Esophagus (tissue), 2 donors: Measurements from ENCODE around the gene KCNV2. TPM values are rescaled to one million over a fixed set of nuclear protein-coding genes. Genes with fewer than 3 reads are reported as not detected.

Source experiments
- H3K27ac ChIP-seq, 2 donors: one replicate each; pipeline ENCODE4 v1.5.1; 2013; ENCODE audit warnings: low read depth in 2 of 2, mild to moderate bottlenecking in 2 of 2, inconsistent platforms in 1 of 2, low read length in 1 of 2, moderate library complexity in 1 of 2
- H3K27me3 ChIP-seq, 2 donors: one replicate each; pipeline ENCODE4 v1.6.1; 2013; ENCODE audit warnings: low read length in 2 of 2, control low read depth in 1 of 2, mild to moderate bottlenecking in 1 of 2; ENCODE audit not compliant: insufficient read depth in 2 of 2, control insufficient read depth in 1 of 2
- H3K36me3 ChIP-seq, 2 donors: one replicate each; pipeline ENCODE4 v1.6.1; 2013; ENCODE audit warnings: low read length in 1 of 2; ENCODE audit not compliant: control insufficient read depth in 2 of 2, insufficient read depth in 2 of 2
- H3K4me1 ChIP-seq, 2 donors: one replicate each; pipeline ENCODE4 v1.6.1; 2013; ENCODE audit warnings: low read length in 1 of 2; ENCODE audit not compliant: control insufficient read depth in 2 of 2, insufficient read depth in 2 of 2
- H3K4me3 ChIP-seq, 2 donors: one replicate each; pipeline ENCODE4 v1.5.1; 2013; ENCODE audit warnings: low read length in 2 of 2, mild to moderate bottlenecking in 2 of 2, low read depth in 1 of 2, moderate library complexity in 1 of 2
- H3K9me3 ChIP-seq, 2 donors: one replicate each; pipeline ENCODE4 v1.6.1; 2013; ENCODE audit warnings: mild to moderate bottlenecking in 2 of 2, low read depth in 1 of 2, low read length in 1 of 2, moderate library complexity in 1 of 2; ENCODE audit not compliant: control insufficient read depth in 2 of 2, insufficient read depth in 1 of 2
- WGBS, 2 donors: extraction: QIAGEN DNeasy Blood & Tissue Kit; methylation state at CpG; one replicate each; pipeline ENCODE4 v1.1.7; 2013; 5-methylcytosine and 5-hydroxymethylcytosine counted together
- polyA plus RNA-seq, 2 donors: library from polyadenylated mRNA; stranded (reverse); fragments of 200-250 nt; gene quantifications; one replicate each; pipeline ENCODE4 v1.2.3, GENCODE V29; 2013
- donor health status: healthy with polysubstance abuse.
- donor health status: Bipolar disorder and iron deficiency.

KCNV2 gene
- polyA plus RNA-seq, 2 donors: not detected

DNA sequence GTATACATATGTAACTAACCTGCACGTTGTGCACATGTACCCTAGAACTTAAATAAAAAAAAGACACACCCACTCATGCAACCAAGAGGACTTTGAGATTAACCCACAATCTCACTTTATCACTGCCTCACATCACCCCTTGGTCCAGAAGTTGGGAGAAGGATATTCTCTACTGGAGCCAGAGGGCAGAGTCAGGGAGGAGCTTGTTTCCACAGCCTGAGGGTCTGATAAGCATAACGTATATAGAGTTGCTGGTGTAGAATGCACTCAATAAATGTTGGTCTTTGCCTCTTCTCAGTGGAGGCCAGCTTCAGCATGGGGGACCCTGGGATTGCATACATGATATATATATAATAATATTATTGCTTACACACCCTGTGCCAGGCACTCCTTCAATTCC lies 10.1 kb downstream of the KCNV2 start:
- peaks cover 0 to 2% of the 10 kb centered on the region in 2 donors for H3K4me1 ChIP-seq
- no peak overlapping the region for H3K4me3 ChIP-seq
- no peaks in the 10 kb centered on the region for H3K27me3 ChIP-seq
- no peaks in the 10 kb centered on the region for H3K9me3 ChIP-seq
- WGBS, 2 donors: 76 to 86% methylated on average over 2 of the region's 2 CpGs
- no peaks in the 10 kb centered on the region for H3K36me3 ChIP-seq
- no peak overlapping the region for H3K27ac ChIP-seq

DNA sequence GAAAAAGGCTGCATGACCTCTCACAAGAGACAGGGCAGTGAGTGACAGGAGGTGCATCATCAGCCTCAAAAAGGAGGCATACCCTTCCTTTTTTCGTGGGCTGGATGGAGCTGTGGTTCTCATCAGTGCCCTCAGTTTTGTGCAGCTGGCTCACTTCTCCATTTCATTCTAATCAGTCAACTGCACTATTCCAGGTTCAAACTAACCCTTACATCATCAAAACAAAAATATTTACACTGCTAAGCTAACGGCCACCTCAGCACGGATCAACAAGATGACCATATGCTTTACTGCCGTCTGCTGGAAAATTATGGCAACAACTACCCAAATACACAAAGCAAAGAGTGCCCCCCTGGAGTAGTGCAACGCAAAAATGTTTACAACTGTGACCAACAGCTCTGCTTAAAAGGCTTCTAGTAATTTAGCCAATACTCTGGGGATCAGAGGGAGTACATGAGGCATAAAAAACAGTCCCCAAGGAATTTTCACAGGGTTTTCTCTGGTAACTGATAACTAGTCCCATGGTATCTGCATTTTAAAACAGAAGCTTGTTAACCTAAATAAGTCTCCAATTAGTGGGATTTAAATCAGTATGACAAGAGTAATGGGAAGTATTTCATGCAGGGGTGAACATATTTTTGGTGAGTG lies 10.8 kb downstream of the KCNV2 start:
- Histone ChIP-seq H3K36me3 (no peaks in the 10 kb centered on the region), H3K4me3 (no peak overlapping the region), H3K27me3 (no peaks in the 10 kb centered on the region), H3K4me1 (peaks cover 0 to 2% of the 10 kb centered on the region in 2 donors), H3K9me3 (no peaks in the 10 kb centered on the region), H3K27ac (no peak overlapping the region)
- WGBS, 2 donors: 17 to 28% methylated on average over 5 of the region's 5 CpGs

DNA sequence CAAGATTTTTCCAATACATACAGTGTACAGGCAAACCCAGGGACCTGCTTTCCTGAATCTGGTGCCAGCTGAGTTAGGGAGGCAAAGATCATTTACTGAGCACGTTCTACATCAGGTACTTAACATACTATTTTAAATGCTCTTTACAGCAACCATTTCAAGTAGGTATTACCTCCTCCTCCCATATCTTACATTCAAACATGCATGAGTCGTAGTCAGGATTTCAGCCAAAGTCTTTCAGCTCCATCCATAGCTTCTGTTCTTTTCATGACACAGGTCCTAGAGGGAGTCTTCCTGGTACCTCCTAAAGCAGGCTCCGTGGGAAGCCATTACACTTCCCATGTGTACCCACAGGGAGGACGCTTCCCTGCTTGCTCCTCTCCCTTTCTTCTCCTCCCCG lies 11.7 kb downstream of the KCNV2 start:
- Histone ChIP-seq H3K4me3 (no peak overlapping the region), H3K9me3 (no peaks in the 10 kb centered on the region), H3K27me3 (no peaks in the 10 kb centered on the region), H3K27ac (no peak overlapping the region), H3K36me3 (no peaks in the 10 kb centered on the region), H3K4me1 (peaks cover 0 to 2% of the 10 kb centered on the region in 2 donors)
- WGBS, 2 donors: 73 to 83% methylated on average over 5 of the region's 5 CpGs

DNA sequence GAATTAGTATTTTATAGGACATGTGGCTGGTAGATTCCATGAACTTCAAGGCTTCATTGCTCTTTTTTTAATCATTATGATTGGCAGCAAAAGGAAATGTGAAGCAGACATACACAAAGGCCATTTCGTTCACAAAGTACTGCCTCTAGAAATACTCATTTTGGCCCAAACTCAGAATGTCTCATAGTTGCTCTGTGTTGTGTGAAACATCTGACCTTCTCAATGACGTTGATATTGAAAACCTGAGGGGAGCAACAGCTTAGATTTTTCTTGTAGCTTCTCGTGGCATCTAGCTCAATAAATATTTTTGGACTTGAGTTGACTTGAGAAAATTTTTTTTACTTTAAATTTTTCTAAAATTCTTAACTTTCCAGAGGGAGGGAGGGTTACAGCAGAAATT lies 12.4 kb downstream of the KCNV2 start:
- WGBS, 2 donors: 65 to 68% methylated on average over 3 of the region's 3 CpGs
- H3K4me3 ChIP-seq: no peak overlapping the region
- H3K36me3 ChIP-seq: no peaks in the 10 kb centered on the region
- no peak overlapping the region for H3K27ac ChIP-seq
- H3K27me3 ChIP-seq: no peaks in the 10 kb centered on the region
- peaks cover 0 to 2% of the 10 kb centered on the region in 2 donors for H3K4me1 ChIP-seq
- H3K9me3 ChIP-seq: no peaks in the 10 kb centered on the region

DNA sequence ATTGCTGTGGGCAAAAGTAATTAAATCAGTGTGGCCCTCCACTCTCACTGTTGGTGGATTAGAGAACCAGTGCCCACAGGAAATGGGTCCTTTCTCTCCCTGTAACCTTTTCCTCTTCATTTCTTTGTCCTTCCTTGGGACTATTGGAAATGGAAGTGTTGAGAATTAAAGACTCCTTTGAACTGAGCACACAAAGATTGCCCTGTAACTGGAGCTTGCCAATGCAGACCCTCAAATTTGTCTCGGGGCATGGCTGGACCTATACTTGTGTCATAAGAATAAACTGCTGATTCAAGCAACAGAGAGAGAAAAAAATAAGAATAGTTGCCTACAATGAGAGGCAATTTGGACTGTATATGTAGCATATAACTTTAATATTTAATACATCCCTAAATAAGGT lies 13.7 kb downstream of the KCNV2 start:
- WGBS, 2 donors: 93 to 96% methylated on average over 1 of the region's 1 CpG

DNA sequence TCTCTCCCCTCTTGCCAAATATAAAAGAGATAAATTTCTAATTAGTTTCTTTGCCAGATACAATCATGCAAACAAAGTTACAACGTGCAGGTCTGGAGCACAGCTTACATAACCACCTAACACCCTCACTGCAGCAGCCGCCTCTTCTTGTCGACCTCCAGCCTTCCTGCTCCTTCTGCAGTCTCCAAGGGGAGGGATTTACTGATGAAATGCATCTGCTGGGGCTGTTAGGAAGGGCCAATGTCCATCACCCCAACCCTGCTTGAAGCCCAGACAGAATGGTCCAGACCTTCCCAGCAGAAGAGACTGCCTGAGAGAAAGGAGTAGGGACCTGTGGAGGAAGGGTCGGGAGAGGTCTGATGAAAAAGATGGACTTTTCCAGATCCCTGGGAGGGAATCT lies 15.2 kb downstream of the KCNV2 start:
- no peak overlapping the region for H3K27ac ChIP-seq
- WGBS, 2 donors: 68 to 76% methylated on average over 4 of the region's 4 CpGs
- H3K9me3 ChIP-seq: no peaks in the 10 kb centered on the region
- H3K4me1 ChIP-seq: peaks cover 0 to 2% of the 10 kb centered on the region in 2 donors
- H3K36me3 ChIP-seq: no peaks in the 10 kb centered on the region
- H3K27me3 ChIP-seq: no peaks in the 10 kb centered on the region
- no peak overlapping the region for H3K4me3 ChIP-seq

More for the DNA sequence above, 13.7 kb downstream of the KCNV2 start:
- Histone ChIP-seq H3K4me3 (no peak overlapping the region), H3K36me3 (no peaks in the 10 kb centered on the region), H3K4me1 (peaks cover 0 to 2% of the 10 kb centered on the region in 2 donors), H3K27ac (no peak overlapping the region), H3K9me3 (no peaks in the 10 kb centered on the region), H3K27me3 (no peaks in the 10 kb centered on the region)

DNA sequence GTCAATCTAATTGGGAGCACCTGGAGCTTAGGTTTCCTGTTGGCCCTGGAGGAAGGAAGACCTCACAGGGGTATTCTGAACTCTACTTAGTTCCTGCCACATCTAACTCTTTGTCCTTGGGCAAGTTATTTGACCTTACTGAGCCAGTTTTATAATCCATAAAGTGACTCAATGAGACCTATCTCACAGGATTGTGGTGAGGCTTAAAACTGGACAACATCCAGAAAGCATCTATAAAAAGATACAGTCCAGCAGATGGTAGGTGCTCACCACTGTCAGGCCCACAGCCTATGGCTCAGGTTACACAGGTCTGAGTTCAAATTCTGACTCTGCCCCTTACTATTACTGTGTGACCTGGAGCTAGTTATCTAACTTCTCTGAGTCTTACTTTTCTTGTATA lies 23.3 kb downstream of the KCNV2 start:
- Histone ChIP-seq H3K36me3 (no peaks in the 10 kb centered on the region), H3K4me1 (no peaks in the 10 kb centered on the region), H3K27me3 (no peaks in the 10 kb centered on the region), H3K27ac (no peak overlapping the region), H3K9me3 (no peaks in the 10 kb centered on the region), H3K4me3 (no peak overlapping the region)

DNA sequence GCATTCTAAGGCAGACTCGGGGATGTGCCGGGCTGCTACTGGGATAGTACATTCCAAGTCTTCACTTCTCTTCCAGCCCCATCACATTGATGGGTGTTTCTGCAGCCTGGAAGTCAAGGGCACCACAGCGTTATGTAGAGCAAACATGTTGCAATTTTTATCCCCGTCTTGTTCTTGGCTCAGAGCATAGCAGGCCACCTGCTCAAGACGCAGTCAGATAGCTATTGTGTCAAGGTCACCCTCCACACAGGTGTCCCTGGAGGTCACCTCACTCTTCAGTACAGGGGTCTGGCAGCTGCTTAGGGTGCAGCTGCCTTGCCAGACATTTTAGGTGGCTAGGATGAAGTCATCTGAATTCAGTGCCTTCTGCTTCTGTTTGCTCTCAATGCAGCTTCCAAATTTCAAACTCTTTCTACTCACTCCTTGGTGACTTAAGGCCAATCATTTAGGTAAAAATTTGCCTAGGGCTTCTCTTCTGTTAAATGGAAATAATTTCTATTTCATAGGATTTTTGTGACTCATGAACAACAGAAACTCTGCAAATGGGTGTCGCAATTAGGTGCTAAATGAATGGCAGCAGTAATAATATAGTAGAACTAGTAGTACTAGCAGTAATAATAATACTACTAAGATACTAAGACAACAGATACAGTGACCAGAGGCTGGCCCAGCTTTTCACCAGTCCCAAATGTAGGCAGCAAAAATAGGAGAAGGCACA lies 24.3 kb downstream of the KCNV2 start:
- Histone ChIP-seq H3K36me3 (no peaks in the 10 kb centered on the region), H3K4me3 (no peak overlapping the region), H3K27me3 (no peaks in the 10 kb centered on the region), H3K9me3 (no peaks in the 10 kb centered on the region), H3K27ac (no peak overlapping the region), H3K4me1 (no peaks in the 10 kb centered on the region)
- 84 to 94% methylated on average over 6 of the region's 6 CpGs for WGBS, 2 donors

DNA sequence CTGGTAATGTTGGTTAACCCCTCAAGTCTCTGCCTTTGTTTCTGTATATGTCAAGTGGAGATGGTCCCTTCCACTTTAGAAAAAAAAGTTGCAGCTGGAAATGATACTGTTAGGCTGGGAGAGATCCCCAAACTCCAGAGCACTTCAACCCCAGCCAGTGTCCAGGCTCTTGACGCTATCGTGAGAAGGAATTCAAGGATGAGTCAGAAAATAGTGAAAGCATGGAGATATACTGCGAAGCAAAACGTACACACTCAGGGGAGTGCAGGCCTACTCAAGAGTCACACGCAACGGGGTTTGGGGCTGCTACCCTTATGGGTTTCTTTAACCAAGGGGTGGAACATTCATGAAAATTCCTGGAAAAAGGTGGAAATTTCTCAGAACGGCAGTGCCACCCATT lies 24.9 kb downstream of the KCNV2 start:
- Histone ChIP-seq H3K27me3 (no peaks in the 10 kb centered on the region), H3K4me3 (no peak overlapping the region), H3K4me1 (no peaks in the 10 kb centered on the region), H3K27ac (no peak overlapping the region), H3K36me3 (no peaks in the 10 kb centered on the region), H3K9me3 (no peaks in the 10 kb centered on the region)
- 95 to 97% methylated on average over 7 of the region's 7 CpGs for WGBS, 2 donors
